ENCODE results near the gene NKAIN4. TPM values are rescaled to one million over a fixed set of nuclear protein-coding genes. Genes with fewer than 3 reads are reported as not detected.

NKAIN4 gene
- total and polyA plus RNA-seq, 8 donors: 1.1 to 18.1 (median 7.8) TPM; not detected in 1

GRCh38 chr20:63196768-63197470 lies 57.3 kb downstream of the NKAIN4 start:
- intact Hi-C loops (cut with DNase I): no loop called here
- ATAC-seq: peak; percentile 48
- H3K27me3 ChIP-seq: no peaks in the 10 kb centered on the region

DNA sequence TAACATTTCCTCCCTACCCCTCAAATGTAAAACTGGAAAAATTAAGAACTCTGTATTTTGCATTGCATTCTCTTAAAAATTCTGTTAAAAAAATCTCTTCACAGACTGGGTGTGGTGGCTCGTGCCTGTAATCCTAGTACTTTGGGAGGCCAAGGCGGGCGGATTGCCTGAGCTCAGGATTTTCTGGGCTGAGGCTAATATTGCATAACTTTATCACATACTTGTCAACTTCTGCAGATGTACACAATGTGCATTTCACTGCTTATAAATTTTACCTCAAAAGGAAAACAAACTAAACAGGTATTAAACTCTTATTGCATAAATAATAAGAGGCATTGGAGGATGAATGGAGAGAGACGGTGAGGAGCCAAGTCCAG lies 59.5 kb downstream of the NKAIN4 start:
- ATAC-seq (no peak), DNase-seq (peak in 1 of 4 donors; percentile 4)
- TF ChIP-seq, protein P1, sequence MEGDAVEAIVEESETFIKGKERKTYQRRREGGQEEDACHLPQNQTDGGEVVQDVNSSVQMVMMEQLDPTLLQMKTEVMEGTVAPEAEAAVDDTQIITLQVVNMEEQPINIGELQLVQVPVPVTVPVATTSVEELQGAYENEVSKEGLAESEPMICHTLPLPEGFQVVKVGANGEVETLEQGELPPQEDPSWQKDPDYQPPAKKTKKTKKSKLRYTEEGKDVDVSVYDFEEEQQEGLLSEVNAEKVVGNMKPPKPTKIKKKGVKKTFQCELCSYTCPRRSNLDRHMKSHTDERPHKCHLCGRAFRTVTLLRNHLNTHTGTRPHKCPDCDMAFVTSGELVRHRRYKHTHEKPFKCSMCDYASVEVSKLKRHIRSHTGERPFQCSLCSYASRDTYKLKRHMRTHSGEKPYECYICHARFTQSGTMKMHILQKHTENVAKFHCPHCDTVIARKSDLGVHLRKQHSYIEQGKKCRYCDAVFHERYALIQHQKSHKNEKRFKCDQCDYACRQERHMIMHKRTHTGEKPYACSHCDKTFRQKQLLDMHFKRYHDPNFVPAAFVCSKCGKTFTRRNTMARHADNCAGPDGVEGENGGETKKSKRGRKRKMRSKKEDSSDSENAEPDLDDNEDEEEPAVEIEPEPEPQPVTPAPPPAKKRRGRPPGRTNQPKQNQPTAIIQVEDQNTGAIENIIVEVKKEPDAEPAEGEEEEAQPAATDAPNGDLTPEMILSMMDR (IDR thresholded peaks at IDR 0.05): no peak
- H3K27ac ChIP-seq: no peak overlapping the region
- intact Hi-C loops (cut with DNase I): no loop called here
- no peak overlapping the region for H3K4me3 ChIP-seq
- no peaks in the 10 kb centered on the region for H3K27me3 ChIP-seq
- H3K36me3 ChIP-seq: peaks cover 0 to 40% of the 10 kb centered on the region in 2 donors
- H3K4me1 ChIP-seq: peaks cover 0 to 10% of the 10 kb centered on the region in 2 donors
- no peaks in the 10 kb centered on the region for H3K9me3 ChIP-seq

More at GRCh38 chr20:63196768-63197470, 57.3 kb downstream of the NKAIN4 start:
- Histone ChIP-seq H3K4me1 (peaks cover 0 to 14% of the 10 kb centered on the region in 2 donors), H3K27ac (no peak overlapping the region), H3K36me3 (peaks cover 0 to 62% of the 10 kb centered on the region in 2 donors), H3K4me3 (no peak overlapping the region), H3K9me3 (no peaks in the 10 kb centered on the region)
- peak in 1 of 4 donors; percentile 39 for DNase-seq
- TF ChIP-seq, protein P1 (IDR thresholded peaks at IDR 0.05): no peak

GRCh38 chr20:63194007-63194796 lies 60.1 kb downstream of the NKAIN4 start:
- intact Hi-C loops (cut with DNase I): no loop called here
- H3K4me3 ChIP-seq: no peak overlapping the region
- no peaks in the 10 kb centered on the region for H3K9me3 ChIP-seq
- H3K36me3 ChIP-seq: peaks cover 0 to 35% of the 10 kb centered on the region in 2 donors
- DNase-seq: peak in 1 of 4 donors; percentile 24
- peaks cover 0 to 10% of the 10 kb centered on the region in 2 donors for H3K4me1 ChIP-seq
- TF ChIP-seq, protein P1 (IDR thresholded peaks at IDR 0.05): no peak
- ATAC-seq: no peak
- H3K27me3 ChIP-seq: no peaks in the 10 kb centered on the region
- no peak overlapping the region for H3K27ac ChIP-seq

- H3K27me3 ChIP-seq: no peaks in the 10 kb centered on the region
- no peak overlapping the region for H3K27ac ChIP-seq
- intact Hi-C loops (cut with DNase I): no loop called here
- no peaks in the 10 kb centered on the region for H3K4me1 ChIP-seq
- peaks cover 0 to 31% of the 10 kb centered on the region in 2 donors for H3K36me3 ChIP-seq
- DNase-seq: peak in 1 of 4 donors; percentile 53
- ATAC-seq: no peak
- no peak overlapping the region for H3K4me3 ChIP-seq
- TF ChIP-seq, protein P1 (IDR thresholded peaks at IDR 0.05): no peak
- no peaks in the 10 kb centered on the region for H3K9me3 ChIP-seq
These were observed 61.5 kb downstream of the NKAIN4 start for GRCh38 chr20:63192721-63193120.

GRCh38 chr20:63191400-63191799 lies 62.9 kb downstream of the NKAIN4 start:
- Histone ChIP-seq H3K27me3 (no peaks in the 10 kb centered on the region), H3K4me3 (no peak overlapping the region), H3K36me3 (peaks cover 0 to 18% of the 10 kb centered on the region in 2 donors), H3K9me3 (no peaks in the 10 kb centered on the region), H3K27ac (no peak overlapping the region), H3K4me1 (no peaks in the 10 kb centered on the region)
- TF ChIP-seq, protein P1 (IDR thresholded peaks at IDR 0.05): no peak
- intact Hi-C loops (cut with DNase I): no loop called here
- ATAC-seq: no peak
- peak in 1 of 4 donors; percentile 79 for DNase-seq
